Measurements from ENCODE around the gene NHERF1. TPM values are rescaled to one million over a fixed set of nuclear protein-coding genes. Genes with fewer than 3 reads are reported as not detected.

Gene NHERF1
- total and polyA plus RNA-seq, 2 of the 4 experiments (the other 2 are of a cell fraction), result 3.8 to 11.8 TPM

- Histone ChIP-seq H3K36me3 (ENCODE audit: control insufficient read depth, insufficient read depth, low read length) (no peaks in the 10 kb centered on the region), H3K23ac (ENCODE audit: low read depth, low read length) (no peak within 1 kb of the TSS; the same call in 1 of the 2 replicates), H3K14ac (replicated peaks; ENCODE audit: low read depth, low read length) (no peak within 1 kb of the TSS), H4K5ac (ENCODE audit: low read depth, low read length) (no peak within 1 kb of the TSS), H3K4me3 (ENCODE audit: insufficient read depth, low read depth, low read length) (no peak within 1 kb of the TSS; the same call in 1 of the 2 replicates), H2AK9ac (replicated peaks; ENCODE audit: low read depth, low read length, poor library complexity) (peak within 1 kb of the TSS; percentile 55), H3K9me3 (ENCODE audit: control insufficient read depth, insufficient read depth, low read length) (no peaks in the 10 kb centered on the region), H3K9me1 (ENCODE audit: insufficient read depth, low read length) (0 out of 2 replicates have a peak, but pooled peaks cover 3% of the 10 kb centered on the region), H3K4ac (ENCODE audit: low read depth, low read length) (no peak within 1 kb of the TSS), H2AK5ac (ENCODE audit: low read depth, low read length) (no peak within 1 kb of the TSS), H2BK5ac (ENCODE audit: low read depth, low read length, poor library complexity, severe bottlenecking) (no peak within 1 kb of the TSS), H3K79me1 (ENCODE audit: low read depth in 1 of 2, low read length in 2 of 2) (no peaks in the 10 kb centered on the region), H4K20me1 (ENCODE audit: insufficient read depth, low read length) (no peaks in the 10 kb centered on the region), H3K56ac (ENCODE audit: extremely low read depth, insufficient read depth, low read length) (no peak within 1 kb of the TSS), H3K27me3 (ENCODE audit: control insufficient read depth, insufficient read depth, low read length) (peaks cover 47% of the 10 kb centered on the region), H3K4me1 (ENCODE audit: control insufficient read depth, insufficient read depth, low read length) (peaks cover 4% of the 10 kb centered on the region; the same call in 1 of the 2 replicates), H4K8ac (ENCODE audit: low read depth in 2 of 2, low read length in 2 of 2) (no peak within 1 kb of the TSS), H3K4me2 (ENCODE audit: low read depth, low read length) (no peak within 1 kb of the TSS; the same call in 1 of the 2 replicates), H3K18ac (ENCODE audit: low read depth, low read length) (no peak within 1 kb of the TSS), H3K9ac (ENCODE audit: low read depth, low read length) (no peak within 1 kb of the TSS), H3K27ac (ENCODE audit: insufficient read depth, low read length) (no peak within 1 kb of the TSS), H2AFZ (replicated peaks; ENCODE audit: low read length, poor library complexity) (peak within 1 kb of the TSS; percentile 75), H2BK15ac (ENCODE audit: low read depth, low read length) (no peak within 1 kb of the TSS), H4K91ac (ENCODE audit: insufficient read depth, low read depth, low read length) (no peak within 1 kb of the TSS), H2BK120ac (ENCODE audit: low read depth, low read length) (no peak within 1 kb of the TSS), H2BK20ac (ENCODE audit: low read depth, low read length) (no peak within 1 kb of the TSS)
- dilution Hi-C loops (cut with HindIII; ENCODE audit: low sequenced_read_pairs, unreplicated experiment), result no loop called here
- 5% methylated on average over 36 of the region's 67 CpGs; no CpG with 5 or more reads in 1 of the 2 experiments for WGBS, 2 experiments (ENCODE audit: extremely low coverage in 2 of 2, insufficient read length in 1 of 2)
- BruUV-seq (replicated peaks), result no TSS peak
- ChIA-PET CTCF (interaction anchor here (0.9 to 2.9 kb wide), 2 partner anchors 50 to 80 kb away, joined by 6 to 29 read pairs; no protein-coding TSS in a partner anchor), POLR2A (ENCODE audit: unreplicated experiment) (no interaction called here)
- in situ Hi-C loops (cut with MboI; ENCODE audit: low sequenced_read_pairs), result no loop called here
- intact Hi-C loops (cut with micrococcal nuclease), result loop anchor here (2.0 kb wide), 1 partner anchor 80 kb away; no protein-coding TSS in a partner anchor
- DNase-seq (no peak), ATAC-seq (ENCODE audit: low read depth) (peak; percentile 15; the same call in 1 of the 2 replicates)
- TF ChIP-seq CTCF (conservative IDR thresholded peaks at IDR 0.05; ENCODE audit: low read depth, low read length), result peak; percentile 12; the same call in 1 of the 2 replicates
- TF ChIP-seq CHD1 (IDR thresholded peaks at IDR 0.05; ENCODE audit: low read depth, low read length), result no peak
Measured at GRCh38 chr17:74736513-74737298, 11.7 kb upstream of the NHERF1 start, which contains the start of gene RAB37. Gene RAB37 (plus strand): TSS chr17:74737256. CDS start chr17:74737273, 17 bp downstream.
